Heart right ventricle (tissue), 16 donors: ENCODE data around the gene EML2. TPM values are rescaled to one million over a fixed set of nuclear protein-coding genes. Genes with fewer than 3 reads are reported as not detected.
A peak's percentile ranks its signal among the peaks of the same experiment; 100 is the strongest.

Experiments
- ATAC-seq, 8 donors: fragments of 200-7000 bp; cut with Tn5 transposase; one replicate each; pipeline ENCODE4 v1.9.1; 2020; ENCODE audit warnings: mild to moderate bottlenecking in 8 of 8, moderate library complexity in 8 of 8, moderate number of reproducible peaks in 1 of 8
- DNase-seq, 2 donors: peaks; one replicate each; pipeline ENCODE4 v3.0.0-alpha.2; 2020
- H3K27ac ChIP-seq, 10 donors: fragments of 200-600 bp; sonication (generic) in 2 of 10; one replicate each; pipeline versions ENCODE4 v1.5.0 to v1.8.0; 2020 to 2022; ENCODE audit warnings: mild to moderate bottlenecking in 3 of 10
- H3K27me3 ChIP-seq, 7 donors: fragments of 200-600 bp; one replicate each; pipeline ENCODE4 v1.8.0; 2021 to 2022; ENCODE audit warnings: mild to moderate bottlenecking in 2 of 7
- H3K36me3 ChIP-seq, 9 donors: fragments of 200-600 bp; sonication (generic) in 1 of 9; one replicate each; pipeline versions ENCODE4 v1.5.0 to v1.8.0; 2020 to 2022; ENCODE audit warnings: mild to moderate bottlenecking in 2 of 9
- H3K4me1 ChIP-seq, 9 donors: fragments of 200-600 bp; sonication (generic) in 1 of 9; one replicate each; pipeline versions ENCODE4 v1.5.0 to v1.8.0; 2020 to 2022; ENCODE audit warnings: mild to moderate bottlenecking in 4 of 9
- H3K4me3 ChIP-seq, 10 donors: fragments of 200-600 bp; sonication (generic) in 2 of 10; one replicate each; pipeline versions ENCODE4 v1.5.0 to v1.8.0; 2020 to 2022; ENCODE audit warnings: mild to moderate bottlenecking in 7 of 10, moderate library complexity in 2 of 10
- H3K9me3 ChIP-seq, 11 donors: fragments of 200-600 bp in 10 of 11; sonication (generic) in 2 of 11; one replicate each; pipeline versions ENCODE4 v1.5.0 to v1.8.0; 2013 to 2022; ENCODE audit warnings: mild to moderate bottlenecking in 2 of 11, control low read depth in 1 of 11, moderate library complexity in 1 of 11
- CTCF ChIP-seq, 9 donors: fragments of 200-600 bp; sonication (generic) in 2 of 9; IDR thresholded peaks; one replicate each; pipeline versions ENCODE4 v1.5.0 to v1.8.0; 2021 to 2022; ENCODE audit warnings: antibody characterized with exemption in 9 of 9, mild to moderate bottlenecking in 5 of 9, moderate library complexity in 1 of 9
- WGBS, 2 donors: extraction: QIAGEN DNeasy Blood & Tissue Kit; methylation state at CpG; one replicate each; pipeline ENCODE4 v1.1.7; 2013; ENCODE audit warnings: inconsistent platforms in 1 of 2; 5-methylcytosine and 5-hydroxymethylcytosine counted together
- intact Hi-C, 10 donors: fragments of 100-400 bp; cut with DNase I; formaldehyde crosslinking; loops; one replicate each; pipeline versions ENCODE4 v1.11.1 to v1.14.2; 2022
- polyA plus RNA-seq, 2 donors: library from polyadenylated mRNA; stranded (reverse); fragments of 200-250 nt; gene quantifications; one replicate each; pipeline ENCODE4 v1.2.3, GENCODE V29; 2013
- total RNA-seq, 10 donors: library from RNA; stranded (reverse); fragmentation: NEBNext Ultra II Directional in 3 of 10; extraction: Animal tissue kit (Norgen Biotek cat#: 25700) in 3 of 10; gene quantifications; one replicate each; pipeline versions ENCODE4 v1.2.1 to v1.2.4, GENCODE V29; 2021 to 2023
- donor health status: Arrhythmogenic right ventricular cardiomyopathy.
- donor health status: ischemic (EF 13 %, LVEDD 7.1; RV severe dilation, severe dysfunction).
- donor health status: healthy with polysubstance abuse.
- donor health status: DM: no; HTN: yes; CAD: no.
- donor health status: DM: no; HTN: no; CAD: no.
- donor health status: ischemic (EF 25% LVEDD 6.9; RV normal size, moderate dysfunction).
- donor health status: ischemic (EF 25% LVEDD 5.7; RV mildly dilated, moderate dysfunction).
- donor health status: healthy.
- donor health status: DM: yes; HTN: yes; CAD: no.
- donor health status: Ischemic cardiomyopathy.
- donor health status: ischemic (EF 35%, LVEDD 5.7; RV mildly dilated, moderate dysfunction).
- donor health status: nonischemic (EF 11% LVEDD 7.7; RV severe dilation, severe dysfunction).
- donor health status: DM: yes; HTN: yes; CAD: no.
- donor health status: PGD.
- donor health status: ischemic (EF 29% LVEDD 5.4; RV normal size, mild dysfunction).
- donor health status: nonischemic (EF 23%, LVEDD 6.1; RV moderate dilation, normal function).

EML2 gene
- total and polyA plus RNA-seq, 12 donors: 17.3 to 54.5 (median 43.9) TPM

GRCh38 chr19:45568732-45569131 lies 70.5 kb downstream of the EML2 start:
- peaks cover 0 to 5% (median 0%) of the 10 kb centered on the region in 11 donors for H3K9me3 ChIP-seq
- no peak overlapping the region for H3K4me3 ChIP-seq
- no peaks in the 10 kb centered on the region for H3K27me3 ChIP-seq
- intact Hi-C loops: loop anchor here in 1 of 10 donors (5.0 kb wide), 1 partner anchor 41 kb away; no protein-coding TSS in a partner anchor
- peak overlapping the region; percentile 33 to 84 (median 69) for H3K27ac ChIP-seq
- ATAC-seq (peak in 7 of 8 donors; percentile 41 to 82 (median 77)), DNase-seq (no peak)
- peaks cover 0 to 4% (median 0%) of the 10 kb centered on the region in 9 donors for H3K36me3 ChIP-seq
- TF ChIP-seq CTCF (IDR thresholded peaks at IDR 0.05): no peak
- H3K4me1 ChIP-seq: peaks cover 2 to 33% (median 22%) of the 10 kb centered on the region in 9 donors
- 84 to 89% methylated on average over 3 of the region's 3 CpGs for WGBS, 2 donors

DNA sequence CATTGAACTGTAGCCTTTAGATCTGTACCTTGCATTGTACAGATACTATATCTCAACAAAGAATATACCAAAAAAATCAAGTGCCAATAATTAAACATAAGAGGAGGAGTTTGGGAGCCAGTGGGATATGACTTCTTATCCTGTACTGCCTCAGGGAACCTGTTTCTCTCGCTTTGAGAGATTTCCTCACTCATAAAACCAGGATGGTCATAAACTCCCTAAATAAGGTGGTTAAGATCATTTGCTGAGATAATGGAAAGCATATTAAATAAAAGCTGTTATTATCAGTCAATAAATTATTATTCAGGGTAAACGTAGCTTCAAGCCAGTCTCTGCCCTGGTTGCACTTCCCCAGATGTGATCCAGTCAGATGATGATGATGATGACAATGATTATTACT lies 71.6 kb downstream of the EML2 start:
- no peak for ATAC-seq
- H3K4me1 ChIP-seq: peaks cover 2 to 35% (median 23%) of the 10 kb centered on the region in 9 donors
- H3K27ac ChIP-seq: peak overlapping the region in 6 of 10 donors; percentile 32 to 75 (median 68)
- intact Hi-C loops: loop anchor here in 1 of 10 donors (5.0 kb wide), 1 partner anchor 40 kb away; no protein-coding TSS in a partner anchor
- no peak for DNase-seq
- no peak overlapping the region for H3K4me3 ChIP-seq
- no peaks in the 10 kb centered on the region for H3K36me3 ChIP-seq
- peaks cover 0 to 5% (median 0%) of the 10 kb centered on the region in 11 donors for H3K9me3 ChIP-seq
- WGBS, 2 donors: 82 to 83% methylated on average over 2 of the region's 2 CpGs
- no peaks in the 10 kb centered on the region for H3K27me3 ChIP-seq
- no peak for TF ChIP-seq CTCF (IDR thresholded peaks at IDR 0.05)

DNA sequence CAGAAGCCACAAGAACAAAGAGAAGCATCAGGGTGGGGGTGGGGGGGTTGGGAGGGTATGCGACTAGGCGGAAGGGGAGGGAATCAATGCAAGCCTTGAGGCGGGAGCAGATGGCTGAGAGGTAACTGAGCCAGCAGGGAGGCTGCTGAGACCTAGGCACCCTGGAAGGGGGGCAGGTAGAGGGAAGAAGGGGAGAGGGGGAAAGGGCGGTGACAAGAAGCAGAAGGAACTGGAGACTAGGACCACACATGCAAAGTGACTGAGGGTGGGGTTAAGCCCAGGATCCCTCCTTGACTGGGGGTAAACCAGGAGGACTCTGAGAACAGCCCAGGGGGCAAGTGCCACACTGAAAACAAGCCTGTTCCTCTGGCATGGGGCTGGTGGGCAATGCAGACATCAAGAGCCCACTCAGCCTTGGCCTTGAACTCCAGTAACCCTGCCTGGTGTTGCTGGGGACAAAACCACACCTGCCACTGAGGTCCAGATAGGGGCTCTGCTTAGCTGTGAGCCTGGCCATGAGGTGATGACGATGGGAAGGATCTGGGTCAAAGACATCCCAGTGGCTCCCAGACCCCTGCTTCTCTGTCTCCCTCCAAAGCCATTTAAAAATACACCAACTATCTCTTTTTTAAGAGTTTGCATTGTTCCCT lies 74.9 kb downstream of the EML2 start:
- no peak for DNase-seq
- intact Hi-C loops: loop anchor here in 2 of 10 donors (5.0 kb wide), 2 partner anchors 37 to 42 kb away; no protein-coding TSS in a partner anchor
- Histone ChIP-seq H3K36me3 (peaks cover 0 to 4% (median 0%) of the 10 kb centered on the region in 9 donors), H3K9me3 (no peaks in the 10 kb centered on the region), H3K27me3 (no peaks in the 10 kb centered on the region), H3K4me3 (no peak overlapping the region), H3K27ac (no peak overlapping the region), H3K4me1 (peaks cover 0 to 43% (median 29%) of the 10 kb centered on the region in 9 donors)
- no peak for TF ChIP-seq CTCF (IDR thresholded peaks at IDR 0.05)
- 69 to 73% methylated on average over 5 of the region's 5 CpGs for WGBS, 2 donors
- no peak for ATAC-seq

DNA sequence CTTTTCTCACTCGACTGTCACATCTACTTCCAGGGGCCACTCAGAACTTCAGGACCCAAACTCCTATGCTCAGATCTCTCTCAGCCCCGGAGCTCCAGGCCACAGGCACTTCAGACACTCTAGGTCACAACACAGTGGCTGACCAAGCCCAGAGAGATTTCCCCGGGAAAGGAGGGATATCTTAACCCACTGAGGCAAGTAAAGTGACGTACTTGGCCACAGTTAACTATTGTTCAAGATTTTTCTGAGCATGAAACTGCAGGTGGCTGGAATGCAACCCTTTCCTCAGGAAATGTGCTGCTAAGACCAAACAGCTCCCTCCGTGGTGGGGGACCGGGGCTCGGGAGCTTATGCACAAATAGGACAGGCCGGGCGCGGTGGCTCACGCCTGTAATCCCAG lies 78.5 kb downstream of the EML2 start:
- Histone ChIP-seq H3K27ac (peak overlapping the region in 8 of 10 donors; percentile 6 to 73 (median 52)), H3K4me3 (no peak overlapping the region), H3K4me1 (peaks cover 0 to 45% (median 23%) of the 10 kb centered on the region in 9 donors), H3K27me3 (no peaks in the 10 kb centered on the region), H3K36me3 (peaks cover 0 to 4% (median 0%) of the 10 kb centered on the region in 9 donors), H3K9me3 (no peaks in the 10 kb centered on the region)
- DNase-seq (no peak), ATAC-seq (peak in 6 of 8 donors; percentile 34 to 75 (median 53))
- no peak for TF ChIP-seq CTCF (IDR thresholded peaks at IDR 0.05)
- intact Hi-C loops: loop anchor here in 2 of 10 donors (5.0 kb wide), 2 partner anchors 33 to 38 kb away; no protein-coding TSS in a partner anchor
- 54 to 57% methylated on average over 11 of the region's 11 CpGs for WGBS, 2 donors
